Hepatocyte (in vitro differentiated cells): ENCODE results near the gene KRTAP10-3.

Experiments used
- CTCF ChIP-seq: fragments of 200-600 bp; sonication (generic); IDR thresholded peaks from 2 replicates; pipeline ENCODE4 v1.5.1; 2016; ENCODE audit warnings: antibody characterized with exemption, mild to moderate bottlenecking; ENCODE audit not compliant: poor library complexity
- EZH2 ChIP-seq: fragments of 200-600 bp; sonication (generic); IDR thresholded peaks from 2 replicates; pipeline ENCODE4 v1.6.1; 2016; ENCODE audit warnings: antibody characterized with exemption, mild to moderate bottlenecking, borderline replicate concordance

GRCh38 chr21:44601596-44602462, 43.2 kb upstream of the KRTAP10-3 start:
- TF ChIP-seq CTCF: no peak
- TF ChIP-seq EZH2: no peak
